ENCODE measurements around the gene SEC23A. TPM values are rescaled to one million over a fixed set of nuclear protein-coding genes. Genes with fewer than 3 reads are reported as not detected.
A peak's percentile ranks its signal among the peaks of the same experiment; 100 is the strongest.

The SEC23A gene
- total and polyA plus RNA-seq, 2 of the 13 experiments (the other 11 are each of a cell fraction or from before 2014, with no cell fraction given) = 403 to 887 TPM

DNA sequence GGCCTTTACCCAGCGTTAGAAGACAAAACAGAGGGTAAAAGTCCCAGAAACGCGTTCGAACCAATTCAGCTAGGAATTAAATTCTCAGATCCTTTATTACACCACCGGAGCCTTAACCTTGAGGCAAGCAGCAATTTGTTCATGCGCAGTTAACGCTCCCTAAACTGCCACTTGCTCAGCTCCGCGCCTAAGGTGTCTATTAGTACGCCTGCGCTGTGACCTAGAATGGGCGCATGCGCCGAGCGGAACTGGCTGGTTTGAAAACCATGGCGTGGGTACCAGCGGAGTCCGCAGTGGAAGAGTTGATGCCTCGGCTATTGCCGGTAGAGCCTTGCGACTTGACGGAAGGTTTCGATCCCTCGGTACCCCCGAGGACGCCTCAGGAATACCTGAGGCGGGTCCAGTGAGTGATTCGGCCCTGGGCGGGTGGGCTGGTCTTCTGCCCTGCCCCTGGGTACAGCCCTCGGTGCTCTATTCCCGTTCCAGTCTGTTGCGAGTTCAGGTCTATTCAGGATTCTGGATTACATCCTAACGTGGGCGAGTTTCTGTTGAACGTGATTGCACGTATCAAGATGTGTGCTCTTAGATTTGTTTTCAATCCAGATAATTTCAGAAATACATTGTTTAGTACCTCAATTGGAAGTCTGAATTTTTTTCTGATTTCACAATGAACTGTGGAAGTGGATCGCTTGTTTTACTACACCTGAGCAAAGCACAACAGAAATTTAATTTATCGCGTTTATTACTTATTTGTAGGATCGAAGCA, 11.2 kb upstream of the SEC23A start, which contains the start of gene GEMIN2 (continued):
- TF ChIP-seq MAF1 (CRISPR knock-in tag; IDR thresholded peaks at IDR 0.05; ENCODE audit: borderline replicate concordance) = peak; percentile 85; the same call in 1 of the 2 replicates
- TF ChIP-seq ZUFSP (CRISPR knock-in tag; IDR thresholded peaks at IDR 0.05; ENCODE audit: borderline replicate concordance) = no peak
- peak; percentile 92 for TF ChIP-seq ZNF567 (CRISPR knock-in tag; IDR thresholded peaks at IDR 0.05; ENCODE audit: borderline replicate concordance)
- peak; percentile 91 for TF ChIP-seq TGIF2 (CRISPR knock-in tag; IDR thresholded peaks at IDR 0.05)
- peak; percentile 98 for TF ChIP-seq ATF7-NPFF (CRISPR knock-in tag; IDR thresholded peaks at IDR 0.05; ENCODE audit: low read depth)
- TF ChIP-seq ZNF672 (CRISPR knock-in tag; IDR thresholded peaks at IDR 0.05) = no peak
- TF ChIP-seq ZNF17 (CRISPR knock-in tag; IDR thresholded peaks at IDR 0.05) = no peak
- TF ChIP-seq, protein P1, sequence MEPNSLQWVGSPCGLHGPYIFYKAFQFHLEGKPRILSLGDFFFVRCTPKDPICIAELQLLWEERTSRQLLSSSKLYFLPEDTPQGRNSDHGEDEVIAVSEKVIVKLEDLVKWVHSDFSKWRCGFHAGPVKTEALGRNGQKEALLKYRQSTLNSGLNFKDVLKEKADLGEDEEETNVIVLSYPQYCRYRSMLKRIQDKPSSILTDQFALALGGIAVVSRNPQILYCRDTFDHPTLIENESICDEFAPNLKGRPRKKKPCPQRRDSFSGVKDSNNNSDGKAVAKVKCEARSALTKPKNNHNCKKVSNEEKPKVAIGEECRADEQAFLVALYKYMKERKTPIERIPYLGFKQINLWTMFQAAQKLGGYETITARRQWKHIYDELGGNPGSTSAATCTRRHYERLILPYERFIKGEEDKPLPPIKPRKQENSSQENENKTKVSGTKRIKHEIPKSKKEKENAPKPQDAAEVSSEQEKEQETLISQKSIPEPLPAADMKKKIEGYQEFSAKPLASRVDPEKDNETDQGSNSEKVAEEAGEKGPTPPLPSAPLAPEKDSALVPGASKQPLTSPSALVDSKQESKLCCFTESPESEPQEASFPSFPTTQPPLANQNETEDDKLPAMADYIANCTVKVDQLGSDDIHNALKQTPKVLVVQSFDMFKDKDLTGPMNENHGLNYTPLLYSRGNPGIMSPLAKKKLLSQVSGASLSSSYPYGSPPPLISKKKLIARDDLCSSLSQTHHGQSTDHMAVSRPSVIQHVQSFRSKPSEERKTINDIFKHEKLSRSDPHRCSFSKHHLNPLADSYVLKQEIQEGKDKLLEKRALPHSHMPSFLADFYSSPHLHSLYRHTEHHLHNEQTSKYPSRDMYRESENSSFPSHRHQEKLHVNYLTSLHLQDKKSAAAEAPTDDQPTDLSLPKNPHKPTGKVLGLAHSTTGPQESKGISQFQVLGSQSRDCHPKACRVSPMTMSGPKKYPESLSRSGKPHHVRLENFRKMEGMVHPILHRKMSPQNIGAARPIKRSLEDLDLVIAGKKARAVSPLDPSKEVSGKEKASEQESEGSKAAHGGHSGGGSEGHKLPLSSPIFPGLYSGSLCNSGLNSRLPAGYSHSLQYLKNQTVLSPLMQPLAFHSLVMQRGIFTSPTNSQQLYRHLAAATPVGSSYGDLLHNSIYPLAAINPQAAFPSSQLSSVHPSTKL (CRISPR knock-in tag; IDR thresholded peaks at IDR 0.05) = peak; percentile 60
- no peak for TF ChIP-seq MBNL3 (CRISPR knock-in tag; conservative IDR thresholded peaks at IDR 0.05)
- TF ChIP-seq ZMYM2 (CRISPR knock-in tag; IDR thresholded peaks at IDR 0.05) = peak; percentile 75
- TF ChIP-seq, protein P2, sequence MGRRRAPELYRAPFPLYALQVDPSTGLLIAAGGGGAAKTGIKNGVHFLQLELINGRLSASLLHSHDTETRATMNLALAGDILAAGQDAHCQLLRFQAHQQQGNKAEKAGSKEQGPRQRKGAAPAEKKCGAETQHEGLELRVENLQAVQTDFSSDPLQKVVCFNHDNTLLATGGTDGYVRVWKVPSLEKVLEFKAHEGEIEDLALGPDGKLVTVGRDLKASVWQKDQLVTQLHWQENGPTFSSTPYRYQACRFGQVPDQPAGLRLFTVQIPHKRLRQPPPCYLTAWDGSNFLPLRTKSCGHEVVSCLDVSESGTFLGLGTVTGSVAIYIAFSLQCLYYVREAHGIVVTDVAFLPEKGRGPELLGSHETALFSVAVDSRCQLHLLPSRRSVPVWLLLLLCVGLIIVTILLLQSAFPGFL (CRISPR knock-in tag; IDR thresholded peaks at IDR 0.05) = peak; percentile 29; the same call in 1 of the 2 replicates
- no peak for TF ChIP-seq HNRNPUL1 (IDR thresholded peaks at IDR 0.05; ENCODE audit: low read depth, low read length)
- TF ChIP-seq, protein P3, sequence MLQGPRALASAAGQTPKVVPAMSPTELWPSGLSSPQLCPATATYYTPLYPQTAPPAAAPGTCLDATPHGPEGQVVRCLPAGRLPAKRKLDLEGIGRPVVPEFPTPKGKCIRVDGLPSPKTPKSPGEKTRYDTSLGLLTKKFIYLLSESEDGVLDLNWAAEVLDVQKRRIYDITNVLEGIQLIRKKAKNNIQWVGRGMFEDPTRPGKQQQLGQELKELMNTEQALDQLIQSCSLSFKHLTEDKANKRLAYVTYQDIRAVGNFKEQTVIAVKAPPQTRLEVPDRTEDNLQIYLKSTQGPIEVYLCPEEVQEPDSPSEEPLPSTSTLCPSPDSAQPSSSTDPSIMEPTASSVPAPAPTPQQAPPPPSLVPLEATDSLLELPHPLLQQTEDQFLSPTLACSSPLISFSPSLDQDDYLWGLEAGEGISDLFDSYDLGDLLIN (CRISPR knock-in tag; IDR thresholded peaks at IDR 0.05; ENCODE audit: borderline replicate concordance) = peak; percentile 82
- TF ChIP-seq GABPA (IDR thresholded peaks at IDR 0.05; ENCODE audit: low read depth, low read length) = no peak
- TF ChIP-seq GABPA (CRISPR knock-in tag; IDR thresholded peaks at IDR 0.05; ENCODE audit: low read depth) = peak; percentile 71
- TF ChIP-seq ZBTB3 (CRISPR knock-in tag; IDR thresholded peaks at IDR 0.05; ENCODE audit: borderline replicate concordance, low read depth) = peak; percentile 40; the same call in 1 of the 2 replicates
- peak; percentile 85; the same call in 1 of the 2 replicates for TF ChIP-seq SIN3A (IDR thresholded peaks at IDR 0.05; ENCODE audit: borderline replicate concordance, low read depth, low read length)
- TF ChIP-seq POLR2AphosphoS5 (IDR thresholded peaks at IDR 0.05; ENCODE audit: low read depth, low read length) = peak; percentile 100
- no peak for TF ChIP-seq CENPT (CRISPR knock-in tag; IDR thresholded peaks at IDR 0.05; ENCODE audit: low read depth)
- TF ChIP-seq PPARG (CRISPR knock-in tag; conservative IDR thresholded peaks at IDR 0.05) = peak; percentile 72
